Esophagus muscularis mucosa (tissue), 4 donors: ENCODE results near the gene COA7.

Experiments
- EP300 ChIP-seq: sonication (generic); formaldehyde crosslinking; IDR thresholded peaks from one replicate; pipeline ENCODE4 v1.6.1; 2017; ENCODE audit warnings: antibody characterized with exemption
- POLR2A ChIP-seq: fragments of 450-650 bp; IDR thresholded peaks from one replicate; pipeline ENCODE4 v1.6.1; 2017; ENCODE audit warnings: antibody characterized with exemption, moderate library complexity, mild to moderate bottlenecking, low read depth
- POLR2AphosphoS5 ChIP-seq, 2 donors: sonication (generic); formaldehyde crosslinking; IDR thresholded peaks; one replicate each; pipeline ENCODE4 v1.6.1; 2017; ENCODE audit warnings: antibody characterized with exemption in 2 of 2
- TF ChIP-seq, protein P1 (sequence below), 3 experiments: fragments of 200-600 bp in 2 of 3; fragments of 450-650 bp in 1 of 3; sonication (generic) in 2 of 3; IDR thresholded peaks; one replicate each; pipeline ENCODE4 v1.5.1; 2017 to 2019; ENCODE audit warnings: antibody characterized with exemption in 3 of 3, mild to moderate bottlenecking in 2 of 3, moderate library complexity in 1 of 3

GRCh38 chr1:52733368-52733767 is 35.2 kb upstream of the COA7 start:
- TF ChIP-seq, protein P1, sequence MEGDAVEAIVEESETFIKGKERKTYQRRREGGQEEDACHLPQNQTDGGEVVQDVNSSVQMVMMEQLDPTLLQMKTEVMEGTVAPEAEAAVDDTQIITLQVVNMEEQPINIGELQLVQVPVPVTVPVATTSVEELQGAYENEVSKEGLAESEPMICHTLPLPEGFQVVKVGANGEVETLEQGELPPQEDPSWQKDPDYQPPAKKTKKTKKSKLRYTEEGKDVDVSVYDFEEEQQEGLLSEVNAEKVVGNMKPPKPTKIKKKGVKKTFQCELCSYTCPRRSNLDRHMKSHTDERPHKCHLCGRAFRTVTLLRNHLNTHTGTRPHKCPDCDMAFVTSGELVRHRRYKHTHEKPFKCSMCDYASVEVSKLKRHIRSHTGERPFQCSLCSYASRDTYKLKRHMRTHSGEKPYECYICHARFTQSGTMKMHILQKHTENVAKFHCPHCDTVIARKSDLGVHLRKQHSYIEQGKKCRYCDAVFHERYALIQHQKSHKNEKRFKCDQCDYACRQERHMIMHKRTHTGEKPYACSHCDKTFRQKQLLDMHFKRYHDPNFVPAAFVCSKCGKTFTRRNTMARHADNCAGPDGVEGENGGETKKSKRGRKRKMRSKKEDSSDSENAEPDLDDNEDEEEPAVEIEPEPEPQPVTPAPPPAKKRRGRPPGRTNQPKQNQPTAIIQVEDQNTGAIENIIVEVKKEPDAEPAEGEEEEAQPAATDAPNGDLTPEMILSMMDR (IDR thresholded peaks at IDR 0.05): no peak
- TF ChIP-seq POLR2A: no peak
- TF ChIP-seq POLR2AphosphoS5 (IDR thresholded peaks at IDR 0.05): no peak
- no peak for TF ChIP-seq EP300
